HG03103 (cell line): ENCODE results near the gene COL18A1.

Source experiments
- ATAC-seq: cut with Tn5 transposase; IDR thresholded peaks from one replicate; pipeline ENCODE4 v1.9.1; 2021; ENCODE audit warnings: low read depth; ENCODE audit not compliant: unreplicated experiment

The COL18A1 gene

GRCh38 chr21:45464309-45464708 is 59.3 kb downstream of the COL18A1 start:
- ATAC-seq: no peak

- ATAC-seq: no peak
Measured at GRCh38 chr21:45465105-45465504, 60.1 kb downstream of the COL18A1 start.

- no peak for ATAC-seq
Measured at GRCh38 chr21:45465611-45466329, 60.8 kb downstream of the COL18A1 start.

- no peak for ATAC-seq
Measured at GRCh38 chr21:45466330-45467220, 61.6 kb downstream of the COL18A1 start.

- no peak for ATAC-seq
Measured at GRCh38 chr21:45467221-45467779, 62.3 kb downstream of the COL18A1 start.

- ATAC-seq: no peak
Measured at GRCh38 chr21:45468051-45468970, 63.3 kb downstream of the COL18A1 start.

GRCh38 chr21:45468971-45469272 is 64.0 kb downstream of the COL18A1 start:
- no peak for ATAC-seq

- ATAC-seq: no peak
Measured at GRCh38 chr21:45469273-45470086, 64.5 kb downstream of the COL18A1 start.

GRCh38 chr21:45470087-45470515 is 65.1 kb downstream of the COL18A1 start:
- no peak for ATAC-seq

- ATAC-seq: no peak
Measured at GRCh38 chr21:45470773-45471524, 66.0 kb downstream of the COL18A1 start.

- no peak for ATAC-seq
Measured at GRCh38 chr21:45471525-45472221, 66.7 kb downstream of the COL18A1 start.

- ATAC-seq: no peak
Measured at GRCh38 chr21:45472445-45473365, 67.7 kb downstream of the COL18A1 start.

GRCh38 chr21:45473496-45474322 is 68.7 kb downstream of the COL18A1 start:
- no peak for ATAC-seq

GRCh38 chr21:45474323-45474950 is 69.5 kb downstream of the COL18A1 start:
- ATAC-seq: no peak

- ATAC-seq: no peak
Measured at GRCh38 chr21:45475004-45475685, 70.2 kb downstream of the COL18A1 start.
